GM12874 (cell line): ENCODE results near the gene SMIM3.
"Not testable (repeated sequence)": the region's sequence is repeated elsewhere in the genome, so short reads cannot be mapped to it uniquely, and the experiment has no call there.

Experiments used
- TF ChIP-seq, protein P1 (sequence below): IDR thresholded peaks from 2 replicates; pipeline ENCODE4 v1.5.1; 2011; ENCODE audit warnings: low read depth, mild to moderate bottlenecking, control low read depth, low read length, moderate library complexity; ENCODE audit not compliant: insufficient read depth

SMIM3 gene

DNA sequence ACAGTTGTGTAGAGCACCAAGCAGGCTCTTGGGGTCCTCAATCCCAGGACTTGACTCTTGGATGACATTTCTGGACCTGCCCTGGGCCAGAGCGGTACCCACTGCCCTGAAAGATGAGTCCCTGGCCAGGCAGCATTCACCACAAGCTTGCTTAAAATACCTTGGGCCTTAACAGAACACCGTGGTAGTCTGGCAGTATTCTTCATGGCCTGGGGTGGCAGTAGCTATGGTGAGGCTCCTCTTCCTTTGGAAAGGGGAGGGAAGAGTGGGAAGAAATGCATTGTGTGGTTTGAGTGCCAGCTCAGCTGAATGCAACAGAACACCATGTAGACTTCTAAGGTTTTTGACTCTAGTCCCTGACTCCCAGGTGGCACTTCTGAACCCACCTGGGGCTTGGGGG lies 38.4 kb downstream of the SMIM3 start:
- TF ChIP-seq, protein P1, sequence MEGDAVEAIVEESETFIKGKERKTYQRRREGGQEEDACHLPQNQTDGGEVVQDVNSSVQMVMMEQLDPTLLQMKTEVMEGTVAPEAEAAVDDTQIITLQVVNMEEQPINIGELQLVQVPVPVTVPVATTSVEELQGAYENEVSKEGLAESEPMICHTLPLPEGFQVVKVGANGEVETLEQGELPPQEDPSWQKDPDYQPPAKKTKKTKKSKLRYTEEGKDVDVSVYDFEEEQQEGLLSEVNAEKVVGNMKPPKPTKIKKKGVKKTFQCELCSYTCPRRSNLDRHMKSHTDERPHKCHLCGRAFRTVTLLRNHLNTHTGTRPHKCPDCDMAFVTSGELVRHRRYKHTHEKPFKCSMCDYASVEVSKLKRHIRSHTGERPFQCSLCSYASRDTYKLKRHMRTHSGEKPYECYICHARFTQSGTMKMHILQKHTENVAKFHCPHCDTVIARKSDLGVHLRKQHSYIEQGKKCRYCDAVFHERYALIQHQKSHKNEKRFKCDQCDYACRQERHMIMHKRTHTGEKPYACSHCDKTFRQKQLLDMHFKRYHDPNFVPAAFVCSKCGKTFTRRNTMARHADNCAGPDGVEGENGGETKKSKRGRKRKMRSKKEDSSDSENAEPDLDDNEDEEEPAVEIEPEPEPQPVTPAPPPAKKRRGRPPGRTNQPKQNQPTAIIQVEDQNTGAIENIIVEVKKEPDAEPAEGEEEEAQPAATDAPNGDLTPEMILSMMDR: no peak

DNA sequence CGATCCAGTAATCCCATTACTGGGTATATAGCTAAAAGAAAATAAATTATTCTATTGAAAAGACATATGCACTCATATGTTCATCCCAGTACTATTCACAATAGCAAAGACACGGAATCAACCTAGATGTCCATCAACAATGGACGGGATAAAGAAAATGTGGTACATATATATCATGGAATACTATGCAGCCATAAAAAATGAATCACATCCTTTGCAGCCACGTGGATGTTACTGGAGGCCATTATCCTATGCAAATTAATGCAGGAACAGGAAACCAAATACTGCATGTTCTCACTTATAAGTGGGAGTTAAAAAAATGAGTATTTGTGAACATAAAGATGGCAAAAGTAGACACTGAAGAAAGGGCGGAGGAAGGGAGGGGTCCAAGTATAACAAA lies 51.2 kb downstream of the SMIM3 start:
- TF ChIP-seq, protein P1: no peak

GRCh38 chr5:150836064-150836463 lies 57.5 kb downstream of the SMIM3 start:
- TF ChIP-seq, protein P1: no peak

DNA sequence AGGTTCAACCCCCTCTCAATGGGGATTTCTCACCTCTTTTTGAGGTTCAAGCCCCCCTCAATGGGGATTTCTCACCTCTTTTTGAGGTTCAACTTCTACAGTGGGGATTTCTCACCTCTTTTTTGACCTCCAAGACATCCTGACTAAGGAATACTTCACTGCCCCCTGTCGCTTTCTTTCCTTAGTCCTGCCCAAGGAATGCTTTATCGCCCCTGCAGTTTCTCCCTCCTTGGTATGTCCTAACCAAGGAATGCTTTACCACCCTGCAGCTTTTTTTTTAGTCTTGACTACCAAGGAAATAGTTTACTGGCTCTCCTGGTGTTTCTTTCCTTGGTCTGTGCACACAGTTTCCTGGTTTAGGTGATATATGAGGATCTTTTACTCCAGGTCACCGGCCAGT lies 58.1 kb downstream of the SMIM3 start:
- TF ChIP-seq, protein P1: no peak

DNA sequence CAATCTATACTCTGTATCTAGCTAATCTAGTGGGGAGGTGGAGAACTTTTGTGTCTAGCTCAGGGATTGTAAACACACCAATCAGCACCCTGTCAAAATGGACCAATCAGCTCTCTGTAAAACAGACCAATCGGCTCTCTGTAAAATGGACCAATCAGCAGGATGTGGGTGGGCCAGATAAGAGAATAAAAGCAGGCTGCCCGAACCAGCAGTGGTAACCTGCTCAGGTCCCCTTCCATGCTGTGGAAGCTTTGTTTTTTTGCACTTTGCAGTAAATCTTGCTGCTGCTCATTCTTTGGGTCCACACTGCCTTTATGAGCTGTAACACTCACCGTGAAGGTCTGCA lies 67.7 kb downstream of the SMIM3 start, which contains the start of gene IRGM:
Gene IRGM, plus strand, starts transcription at position 214 of the 346 bp plus-strand sequence. CDS start 1,603 bp downstream, outside the sequence.
- TF ChIP-seq, protein P1: not testable (repeated sequence)
